NCI-H1694 (cell line): ENCODE results near the gene CFLAR.
A peak's percentile ranks its signal among the peaks of the same experiment; 100 is the strongest.
"Not testable (repeated sequence)": the region's sequence is repeated elsewhere in the genome, so short reads cannot be mapped to it uniquely, and the experiment has no call there.

Source experiments
- DNase-seq: peaks from one replicate; lab custom pipeline; 2025; lab: John Stamatoyannopoulos, UW

The CFLAR gene

DNA sequence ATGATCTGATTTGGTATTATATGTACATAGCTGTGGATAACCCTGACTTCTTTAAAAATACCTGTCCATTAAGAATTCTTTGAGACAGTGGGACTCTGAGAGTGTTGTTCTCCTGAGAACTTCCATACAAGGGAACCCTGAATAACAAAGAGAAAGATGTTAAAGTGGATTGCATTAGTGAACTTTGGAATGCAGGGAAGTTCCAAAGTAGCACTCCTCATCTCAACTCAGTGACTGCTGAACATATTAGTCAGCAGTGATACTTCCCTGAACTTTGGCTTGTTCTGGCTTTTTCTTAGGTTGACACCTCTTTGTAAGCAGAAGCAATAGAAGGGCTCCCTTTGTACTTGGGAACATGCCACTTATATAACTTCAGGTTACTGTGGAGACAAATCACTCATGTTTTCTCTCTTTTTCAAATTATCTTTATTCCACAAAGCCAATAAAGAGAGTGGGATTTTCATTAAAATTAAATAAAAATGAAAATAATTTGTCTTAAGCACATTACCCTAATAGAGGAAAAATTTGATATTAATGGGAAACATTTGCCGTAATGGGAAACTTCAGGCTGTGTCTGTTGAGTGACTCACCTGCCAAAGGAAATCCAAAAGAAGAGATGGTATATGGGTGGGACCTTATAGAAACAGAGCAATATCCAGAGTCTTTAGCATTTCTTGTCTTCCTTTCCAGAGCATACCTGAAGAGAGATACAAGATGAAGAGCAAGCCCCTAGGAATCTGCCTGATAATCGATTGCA is 33.3 kb downstream of the CFLAR start:
- DNase-seq = no peak

DNA sequence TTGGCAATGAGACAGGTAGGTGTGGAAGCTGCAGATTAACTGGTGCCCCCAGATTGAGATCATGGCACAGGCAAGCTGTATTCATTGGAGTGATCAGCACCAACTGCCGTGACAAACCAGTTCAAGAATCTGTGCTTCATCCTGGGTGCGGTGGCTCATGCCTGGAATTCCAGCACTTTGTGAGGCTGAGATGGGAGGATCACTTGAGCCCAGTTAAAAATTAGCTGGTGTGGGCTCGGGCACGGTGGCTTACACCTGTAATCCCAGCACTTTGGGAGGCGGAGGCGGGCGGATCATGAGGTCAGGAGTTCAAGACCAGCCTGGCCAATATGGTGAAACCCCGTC is 33.8 kb downstream of the CFLAR start:
- not testable (repeated sequence) for DNase-seq

DNA sequence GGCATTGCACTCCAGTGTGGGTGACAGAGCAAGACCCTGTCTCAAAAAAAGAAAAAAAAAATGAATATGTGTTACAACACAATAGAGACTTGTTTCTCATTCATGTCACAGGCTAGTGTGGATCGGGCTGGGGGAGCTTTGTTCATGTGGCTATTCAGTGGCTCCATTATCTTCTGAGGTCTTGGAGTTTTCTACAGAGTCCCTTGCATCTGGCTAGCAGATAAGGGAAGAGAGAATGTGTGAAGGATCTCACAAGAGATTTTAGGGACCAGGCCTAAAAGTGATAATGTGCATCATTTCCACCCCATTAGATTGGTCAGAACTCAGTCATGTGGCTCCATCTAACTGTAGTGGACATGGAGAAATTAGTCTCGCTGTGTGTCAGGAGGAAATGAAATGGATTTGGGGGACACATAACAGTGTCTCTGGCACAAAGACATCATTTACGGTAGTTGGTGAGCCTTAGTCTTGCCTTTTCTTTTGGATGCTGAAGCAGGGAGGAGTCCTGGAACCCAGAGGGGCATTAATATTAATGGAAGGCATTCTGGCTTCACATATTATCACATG is 34.6 kb downstream of the CFLAR start:
- no peak for DNase-seq

DNA sequence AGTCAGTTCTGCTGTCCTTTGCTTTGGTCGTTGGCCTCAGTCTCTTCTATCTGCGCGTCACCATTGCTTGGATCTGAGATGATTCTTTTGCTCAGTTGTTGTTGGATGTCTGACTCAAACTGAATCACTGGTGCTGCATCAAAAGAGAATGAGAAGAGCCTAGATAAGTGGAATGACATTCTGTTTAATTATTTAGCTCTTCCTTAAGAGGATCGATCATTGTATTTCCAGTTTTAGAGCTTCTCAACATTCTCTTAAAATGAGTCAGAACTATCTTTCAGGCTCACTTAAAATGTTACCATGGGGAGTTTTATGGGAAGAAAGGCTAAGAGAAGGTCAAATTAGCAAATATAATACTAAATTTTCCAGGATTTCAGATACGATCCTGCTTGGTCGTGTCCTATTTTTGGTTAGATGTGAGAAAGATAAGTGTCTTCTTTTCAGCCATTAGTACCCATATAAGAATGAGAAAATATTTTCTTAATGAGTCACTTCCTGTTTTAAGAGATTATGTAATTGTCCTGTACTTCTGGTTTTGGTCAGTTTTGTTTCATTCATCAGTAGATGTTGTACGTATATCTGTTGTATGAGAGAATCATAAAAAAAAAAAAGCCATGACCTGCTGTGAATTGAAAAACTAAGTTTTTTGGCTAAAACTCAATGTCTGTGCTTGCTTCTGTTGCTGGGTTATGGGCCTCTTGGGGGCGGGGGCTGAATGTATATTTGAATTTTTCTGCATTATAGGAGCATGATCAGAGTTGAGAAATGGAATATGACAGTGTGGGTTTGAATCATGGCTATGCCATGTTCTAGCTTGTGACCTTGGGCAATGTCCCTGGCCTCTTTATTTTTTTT is 35.4 kb downstream of the CFLAR start:
- DNase-seq = no peak

DNA sequence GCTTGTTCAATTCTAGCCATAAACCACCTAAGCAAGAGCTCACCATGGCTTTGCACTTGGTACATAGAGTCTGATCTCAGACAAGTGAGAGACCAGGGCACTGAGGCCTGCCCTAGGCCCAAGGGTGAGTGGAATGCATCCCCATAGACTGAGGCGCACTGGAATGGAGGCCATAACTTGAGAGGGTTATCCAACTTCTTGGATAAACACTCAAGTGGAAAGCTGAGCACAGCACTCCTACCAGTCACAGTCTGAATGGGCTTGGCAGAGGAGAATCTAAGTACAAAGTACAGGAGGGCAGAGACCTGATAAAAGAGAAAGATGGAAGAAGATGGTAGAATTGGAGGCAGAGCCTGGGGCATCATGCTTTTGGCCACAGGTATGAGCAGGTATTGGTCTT is 36.6 kb downstream of the CFLAR start:
- no peak for DNase-seq

DNA sequence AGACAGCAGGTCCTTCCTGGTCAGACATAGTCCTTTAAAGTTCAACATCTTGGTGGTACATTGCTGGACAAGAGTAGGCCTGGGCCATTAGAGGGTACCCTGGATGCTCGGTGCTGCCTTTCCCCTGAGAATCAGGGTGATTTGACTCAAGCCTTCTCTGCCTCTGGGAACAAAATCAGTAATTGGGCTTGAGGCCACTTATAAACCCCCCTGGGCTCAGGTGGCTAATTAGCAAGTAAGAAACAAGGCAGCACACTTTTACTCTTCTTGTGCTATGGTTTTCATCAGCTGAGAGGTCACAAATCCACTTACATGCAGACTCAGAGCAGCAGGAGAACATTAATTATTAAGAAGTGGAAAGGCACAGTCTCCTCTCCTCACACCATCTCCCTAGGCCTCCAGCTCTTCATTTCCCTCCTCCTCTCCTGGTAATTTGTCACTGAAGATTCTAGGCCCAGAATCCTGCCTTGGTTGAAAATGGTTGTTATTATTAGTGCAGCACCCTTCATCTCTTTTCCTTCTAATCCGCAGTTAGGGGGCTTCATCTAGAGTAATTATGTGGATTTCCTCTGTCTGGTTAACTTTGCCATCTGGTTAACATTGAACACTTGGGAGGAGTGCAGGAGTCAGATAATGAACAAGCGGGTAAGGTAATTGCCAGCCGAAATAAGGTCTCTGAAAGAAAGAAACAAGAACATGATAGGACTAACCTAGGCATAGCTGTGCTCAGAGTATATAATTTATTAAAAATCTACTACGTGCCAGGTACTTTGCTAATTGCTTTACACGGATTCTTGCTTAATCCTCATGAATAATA is 37.2 kb downstream of the CFLAR start:
- DNase-seq = no peak

DNA sequence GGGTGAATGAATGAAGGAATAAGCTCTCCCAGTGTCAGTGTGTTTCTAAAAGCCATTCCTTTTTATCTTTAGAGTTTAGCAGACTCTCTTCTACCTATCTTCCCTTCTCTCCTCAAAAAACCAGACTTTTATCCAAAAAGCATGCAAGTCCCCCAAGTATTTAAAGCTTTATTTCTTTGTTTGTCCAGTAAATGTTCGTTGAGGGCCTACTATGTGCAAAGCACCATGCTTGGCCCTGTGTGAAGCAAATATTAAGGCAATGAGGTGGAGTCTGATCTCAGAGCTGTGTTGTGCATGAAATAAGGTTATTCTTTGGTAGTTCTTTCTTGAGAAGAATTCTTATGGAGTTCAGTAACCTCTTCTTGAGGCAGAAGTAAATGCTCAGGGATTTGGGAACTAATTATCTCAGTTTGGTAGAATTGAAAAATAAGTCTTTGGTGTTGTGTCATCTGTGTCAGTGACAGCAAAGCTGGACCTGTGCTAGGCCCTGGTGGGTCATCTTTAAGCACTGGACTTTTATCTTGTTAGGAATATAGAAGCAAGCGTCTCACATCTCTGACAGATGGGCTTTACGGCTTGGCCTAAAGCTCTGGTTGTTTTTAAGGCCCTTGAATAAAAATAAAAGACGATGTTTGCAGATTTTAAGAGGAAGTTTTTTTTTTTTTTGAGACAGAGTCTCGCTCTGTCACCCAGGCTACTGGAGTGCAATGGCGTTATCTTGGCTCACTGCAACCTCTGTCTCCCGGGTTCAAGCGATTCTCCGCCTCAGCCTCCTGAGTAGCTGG is 38.8 kb downstream of the CFLAR start:
- DNase-seq = no peak

DNA sequence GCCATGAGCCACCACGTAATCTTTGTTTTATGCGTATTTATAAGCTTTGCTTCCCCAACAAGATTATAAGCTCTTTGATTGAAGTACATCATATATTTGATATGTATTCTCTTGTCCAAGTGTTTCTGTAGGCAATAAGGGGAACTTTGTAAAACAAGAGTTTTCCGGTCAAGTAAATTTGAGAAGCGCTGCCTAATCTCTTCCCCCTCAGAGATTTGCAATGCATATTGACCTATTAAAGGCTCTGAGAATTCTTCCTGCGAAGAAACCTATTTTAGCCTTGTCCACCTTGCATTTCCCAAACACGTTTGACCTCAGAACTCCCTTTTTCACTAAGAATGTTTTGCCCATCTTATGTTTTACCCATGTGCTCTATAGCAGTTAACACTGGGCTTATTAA is 40.1 kb downstream of the CFLAR start:
- no peak for DNase-seq

DNA sequence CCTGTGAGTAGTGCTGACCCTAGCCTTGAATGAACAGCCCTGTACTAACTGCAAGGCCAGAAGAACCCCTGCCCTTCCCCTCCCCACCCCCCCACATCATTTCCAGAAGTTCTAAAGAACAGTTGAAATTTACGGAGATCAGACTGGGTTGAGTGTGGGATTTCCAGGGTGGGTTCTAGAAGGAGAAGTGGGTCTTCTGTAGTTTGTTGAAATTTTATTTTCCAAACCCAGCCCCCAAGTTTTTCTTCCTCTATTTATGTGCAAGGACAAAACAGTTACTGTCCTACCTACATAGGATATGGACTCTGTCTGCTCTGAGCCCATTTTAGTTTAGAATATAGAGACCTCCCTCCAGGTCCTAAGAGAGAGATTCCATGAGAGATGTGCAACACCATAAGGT is 40.7 kb downstream of the CFLAR start:
- DNase-seq = no peak

DNA sequence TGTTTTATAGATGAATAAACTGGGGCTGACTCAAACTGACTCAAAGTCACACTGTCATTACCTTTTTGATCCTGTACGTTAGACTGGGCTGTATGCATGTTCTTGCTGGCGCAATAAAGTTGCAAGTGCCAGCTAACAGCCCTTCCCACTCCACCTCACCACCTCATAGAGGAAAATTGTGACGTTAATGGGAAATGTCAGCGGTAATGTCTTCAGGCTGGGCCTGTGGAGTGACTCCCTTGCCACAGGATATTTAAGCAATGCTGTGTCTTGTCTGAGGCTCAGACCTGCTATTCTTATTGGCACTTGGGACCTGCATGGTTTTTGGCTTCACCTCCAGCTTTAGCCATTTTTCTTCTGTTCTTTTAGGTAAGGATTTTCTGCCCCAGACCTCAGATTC is 41.7 kb downstream of the CFLAR start:
- DNase-seq = no peak

DNA sequence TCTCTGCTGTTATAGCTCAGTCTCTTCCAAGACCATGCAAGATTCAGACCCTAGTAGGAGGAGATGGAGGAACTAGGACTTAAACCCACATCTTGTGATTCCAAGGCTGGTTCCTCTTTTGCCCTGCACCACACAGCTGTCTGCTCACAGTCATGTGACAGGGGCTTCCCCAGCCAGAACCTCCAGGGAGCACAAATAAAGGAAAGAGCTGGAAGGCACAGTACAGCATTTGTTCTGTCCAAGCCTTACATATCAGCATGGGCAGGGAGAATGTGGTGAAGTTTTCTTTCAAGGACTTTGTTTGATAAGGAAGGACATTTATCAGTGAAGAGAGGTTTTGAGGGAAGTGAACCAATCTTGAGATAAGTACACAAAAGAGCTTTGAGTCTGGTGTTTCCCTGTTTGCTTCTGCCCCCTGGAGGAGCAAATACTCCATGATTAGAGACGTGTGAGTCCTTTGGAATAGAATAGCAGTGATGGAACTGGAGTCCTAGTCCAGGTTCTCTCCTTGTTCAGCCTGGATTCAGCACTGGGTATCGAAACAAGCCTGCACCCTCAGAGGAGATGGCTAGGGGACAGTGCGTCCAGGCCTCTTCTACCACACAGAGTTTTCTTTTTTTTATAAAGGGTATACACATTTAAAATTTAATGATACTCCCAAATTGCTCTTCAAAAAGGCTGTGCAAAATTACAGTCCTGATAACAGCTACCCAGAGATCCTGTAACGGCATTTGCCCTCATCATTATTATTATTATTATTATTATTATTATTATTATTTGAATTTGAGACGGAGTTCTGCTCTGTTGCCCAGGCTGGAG is 42.4 kb downstream of the CFLAR start:
- DNase-seq = peak; percentile 83

DNA sequence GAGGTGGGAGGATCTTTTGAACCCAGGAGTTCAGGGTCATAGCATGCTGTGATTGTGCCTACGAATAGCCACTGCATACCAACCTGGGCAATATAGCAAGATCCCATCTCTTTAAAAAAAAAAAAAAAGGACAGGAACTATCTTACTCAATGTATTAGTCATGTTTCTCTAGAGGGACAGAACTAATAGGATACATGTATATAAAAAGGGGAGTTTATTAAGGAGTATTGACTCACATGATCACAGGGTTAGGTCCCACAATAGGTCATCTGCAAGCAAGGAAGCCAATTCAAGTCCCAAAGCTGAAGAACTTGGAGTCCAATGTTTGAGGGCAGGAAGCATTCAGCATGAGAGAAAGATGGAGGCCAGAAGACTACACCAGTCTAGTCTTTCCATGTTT is 48.2 kb downstream of the CFLAR start:
- no peak for DNase-seq

DNA sequence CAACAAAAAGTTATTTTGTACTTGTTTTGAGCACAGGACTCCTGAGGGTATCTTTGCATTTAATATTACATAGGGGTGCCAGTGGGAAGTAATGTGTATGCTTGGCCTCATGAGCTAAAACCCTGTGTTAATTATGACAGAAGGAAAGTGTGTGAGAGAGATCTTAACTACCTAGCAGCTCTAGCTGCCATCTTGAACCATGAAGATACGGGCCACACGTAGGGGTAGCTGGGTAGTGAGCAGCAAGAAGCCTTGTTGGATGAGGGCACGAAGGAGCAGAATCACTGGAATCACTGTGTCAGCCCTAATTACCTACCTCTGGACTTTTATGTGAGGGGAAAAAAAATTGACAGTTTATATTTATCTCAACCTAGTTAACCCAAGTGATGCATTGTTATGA is 51.6 kb downstream of the CFLAR start:
- no peak for DNase-seq

DNA sequence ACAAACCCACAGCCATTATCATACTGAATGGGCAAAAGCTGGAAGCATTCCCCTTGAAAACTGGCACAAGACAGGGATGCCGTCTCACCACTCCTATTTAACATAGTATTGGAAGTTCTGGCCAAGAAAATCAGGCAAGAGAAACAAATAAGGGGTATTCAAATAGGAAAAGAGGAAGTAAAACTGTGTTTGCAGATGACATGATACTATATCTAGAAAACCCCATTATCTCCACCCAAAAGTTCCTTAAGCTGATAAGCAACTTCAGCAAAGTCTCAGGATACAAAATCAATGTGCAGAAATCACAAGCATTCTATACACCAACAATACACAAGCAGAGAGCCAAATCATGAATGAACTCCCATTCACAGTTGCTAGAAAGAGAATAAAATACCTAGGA is 52.5 kb downstream of the CFLAR start:
- DNase-seq = not testable (repeated sequence)

DNA sequence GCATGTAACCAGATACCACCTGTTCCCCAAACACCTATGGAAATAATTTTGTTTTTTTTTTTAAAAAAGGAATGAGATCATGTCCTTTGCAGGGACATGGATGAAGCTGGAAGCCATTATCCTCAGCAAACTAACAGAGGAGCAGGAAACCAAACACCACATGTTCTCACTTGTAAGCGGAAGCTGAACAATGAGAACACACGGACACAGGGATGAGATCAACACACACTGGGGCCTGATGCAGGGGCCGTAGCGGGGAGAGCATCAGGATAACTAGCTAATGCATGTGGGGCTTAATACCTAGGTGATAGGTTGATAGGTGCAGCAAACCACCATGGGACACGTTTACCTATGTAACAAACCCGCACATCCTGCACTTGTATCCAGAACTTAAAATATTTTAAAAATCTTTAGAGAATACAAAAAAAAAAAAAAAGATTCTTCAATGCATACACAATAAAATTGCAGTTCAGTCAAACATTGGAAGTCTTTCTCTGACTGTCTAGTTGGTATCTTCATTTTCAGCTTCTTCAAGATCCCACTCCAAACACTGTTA is 55.4 kb downstream of the CFLAR start:
- no peak for DNase-seq

DNA sequence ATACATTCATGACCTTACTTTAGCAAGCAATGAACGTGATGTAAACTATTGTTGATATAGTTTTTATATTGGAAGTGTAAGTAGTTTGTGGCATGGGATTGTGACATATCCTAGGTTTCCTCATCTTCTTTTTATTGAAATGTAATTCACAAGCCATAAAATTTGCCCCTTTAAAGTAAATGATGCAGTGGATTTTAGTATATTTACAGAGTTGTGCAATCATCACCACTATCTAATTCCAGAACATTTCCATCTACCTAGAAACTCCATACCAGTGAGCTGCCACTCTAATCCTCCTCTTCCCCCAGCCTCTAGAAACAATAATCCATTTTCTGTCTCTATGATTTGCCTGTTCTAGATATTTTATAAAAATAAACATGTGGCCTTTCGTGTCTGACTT is 56.3 kb downstream of the CFLAR start:
- DNase-seq = no peak

DNA sequence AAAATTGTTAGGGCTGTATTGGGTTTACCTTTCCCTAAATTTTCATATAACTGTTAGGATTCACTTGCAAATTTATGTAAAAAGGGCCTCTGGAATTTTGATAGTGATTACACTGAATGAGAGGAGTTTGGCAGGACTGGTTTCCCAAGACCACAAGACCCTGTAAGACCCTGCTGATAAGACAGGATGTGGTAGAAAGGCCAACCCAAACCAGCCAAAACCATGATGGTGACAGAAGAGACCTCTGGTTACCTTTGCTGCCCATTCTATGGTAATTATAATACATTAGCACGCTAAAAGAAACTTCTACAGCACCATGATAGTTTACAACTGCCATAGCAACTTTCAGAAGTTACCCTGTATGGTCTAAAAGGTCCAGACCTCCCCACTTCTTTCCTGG is 58.7 kb downstream of the CFLAR start:
- no peak for DNase-seq

DNA sequence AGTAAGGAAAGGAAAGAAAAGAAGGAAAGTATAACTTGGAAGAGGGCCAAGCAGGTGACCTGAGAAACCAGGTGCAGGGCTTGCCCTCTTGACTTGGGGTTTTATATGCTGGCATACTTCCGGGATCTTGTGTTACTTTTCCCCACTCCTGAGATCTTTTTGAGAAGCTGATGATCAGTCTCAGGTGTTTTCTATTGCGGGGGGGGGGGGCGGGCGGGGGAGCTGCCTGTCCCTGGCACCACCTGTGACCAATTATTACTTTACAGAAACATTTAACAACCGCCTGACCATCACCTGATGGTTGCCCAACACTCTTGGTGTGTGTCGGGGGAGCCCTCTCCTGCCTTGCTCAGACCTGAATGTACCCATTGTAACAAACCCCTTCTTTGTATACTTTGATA is 60.1 kb downstream of the CFLAR start:
- DNase-seq = no peak

DNA sequence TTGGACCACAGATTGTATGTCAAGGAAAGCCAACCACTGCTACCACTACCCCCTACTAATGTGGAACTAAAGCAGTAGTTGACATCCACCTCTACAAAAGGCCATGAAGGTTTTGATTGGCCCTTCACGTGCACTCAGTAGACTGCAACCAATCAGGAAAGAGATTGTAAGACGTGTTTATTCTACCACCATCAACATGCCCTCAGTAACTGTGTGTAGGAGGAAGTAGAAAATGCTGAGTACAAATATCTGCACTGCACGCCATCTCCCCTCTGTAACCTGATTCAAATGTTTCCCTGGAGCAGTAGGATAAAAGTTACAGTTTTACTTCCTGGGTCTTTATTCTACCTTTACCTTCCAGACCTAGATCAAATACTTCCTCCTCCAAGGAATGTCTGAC is 64.0 kb downstream of the CFLAR start:
- DNase-seq = no peak

DNA sequence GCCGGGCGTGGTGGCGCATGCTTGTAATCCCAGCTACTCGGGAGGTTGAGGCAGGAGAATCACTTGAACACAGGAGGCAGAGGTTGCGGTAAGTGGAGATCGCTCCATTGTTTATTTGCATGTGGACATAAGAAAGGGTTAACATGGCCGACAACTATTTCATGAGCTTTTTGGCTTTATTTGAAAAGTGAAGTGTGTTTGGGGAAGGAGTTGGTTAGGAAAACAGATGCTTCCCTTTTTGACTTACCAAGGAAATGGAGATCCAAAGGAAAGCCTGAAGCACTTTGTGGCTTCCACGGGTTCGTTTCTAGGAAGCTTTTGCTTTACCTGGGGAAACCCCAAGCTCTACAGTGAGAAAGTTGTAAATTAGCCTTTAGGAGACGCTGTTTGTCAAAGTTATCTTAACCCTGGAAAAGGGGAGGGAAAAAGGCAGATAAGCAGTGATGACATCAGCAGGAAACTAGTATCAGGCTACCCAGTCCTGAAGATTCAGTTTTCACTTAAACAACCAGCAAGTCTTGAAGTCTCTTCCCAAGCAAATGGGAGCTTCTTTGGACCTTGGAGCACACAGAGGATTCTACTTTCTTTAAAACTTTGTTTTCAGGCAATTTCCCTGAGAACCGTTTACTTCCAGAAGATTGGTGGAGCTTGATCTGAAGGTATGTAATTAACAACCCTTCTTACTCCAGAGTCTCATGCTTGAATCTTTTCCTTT is 66.8 kb downstream of the CFLAR start, which contains the start of gene CASP10:
TSS of gene CASP10 (plus strand) at position 492 of the 715 bp plus-strand sequence. CDS start 2,637 bp downstream, outside the sequence.
- DNase-seq = no peak
